Measurements from ENCODE around the gene REPS1. TPM values are rescaled to one million over a fixed set of nuclear protein-coding genes. Genes with fewer than 3 reads are reported as not detected.

REPS1 gene
- total RNA-seq, 1 experiment from 2014 or later, result 63.4 TPM

- Histone ChIP-seq H3K27ac (ENCODE audit: low read depth, low read length, poor library complexity, severe bottlenecking) (no peak overlapping the region), H3K9me3 (ENCODE audit: low read depth, low read length, poor library complexity, severe bottlenecking) (no peaks in the 10 kb centered on the region), H3K27me3 (replicated peaks; ENCODE audit: insufficient read depth, low read depth, low read length, poor library complexity) (no peaks in the 10 kb centered on the region), H3K4me1 (ENCODE audit: insufficient read depth, low read length, poor library complexity, severe bottlenecking) (no peaks in the 10 kb centered on the region), H3K36me3 (ENCODE audit: insufficient read depth, low read length, poor library complexity, severe bottlenecking) (no peaks in the 10 kb centered on the region), H3K4me3 (ENCODE audit: low read depth, low read length, poor library complexity, severe bottlenecking) (no peak overlapping the region)
- POLR2A ChIA-PET (ENCODE audit: low non-redundant PET), result no interaction called here
- CTCF ChIA-PET, result no interaction called here
- intact Hi-C loops (cut with micrococcal nuclease; ENCODE audit: unreplicated experiment), result no loop called here
- no peak for DNase-seq (ENCODE audit: low spot score)
- TF ChIP-seq EZH2 (IDR thresholded peaks at IDR 0.05; ENCODE audit: borderline replicate concordance, low read depth, low read length, poor library complexity, severe bottlenecking) (no peak), CTCF (conservative IDR thresholded peaks at IDR 0.05; ENCODE audit: low read depth, low read length) (no peak)
- BruUV-seq (replicated peaks), result no TSS peak
These were observed 24.5 kb downstream of the REPS1 start for GRCh38 chr6:138963531-138963930.

GRCh38 chr6:138963119-138963518, 24.9 kb downstream of the REPS1 start:
- Histone ChIP-seq H3K27ac (ENCODE audit: low read depth, low read length, poor library complexity, severe bottlenecking) (no peak overlapping the region), H3K4me3 (ENCODE audit: low read depth, low read length, poor library complexity, severe bottlenecking) (no peak overlapping the region), H3K27me3 (replicated peaks; ENCODE audit: insufficient read depth, low read depth, low read length, poor library complexity) (no peaks in the 10 kb centered on the region), H3K9me3 (ENCODE audit: low read depth, low read length, poor library complexity, severe bottlenecking) (no peaks in the 10 kb centered on the region), H3K36me3 (ENCODE audit: insufficient read depth, low read length, poor library complexity, severe bottlenecking) (no peaks in the 10 kb centered on the region), H3K4me1 (ENCODE audit: insufficient read depth, low read length, poor library complexity, severe bottlenecking) (peaks cover under 1% of the 10 kb centered on the region)
- no TSS peak for BruUV-seq (replicated peaks)
- CTCF ChIA-PET, result no interaction called here
- intact Hi-C loops (cut with micrococcal nuclease; ENCODE audit: unreplicated experiment), result no loop called here
- TF ChIP-seq CTCF (conservative IDR thresholded peaks at IDR 0.05; ENCODE audit: low read depth, low read length) (no peak), EZH2 (IDR thresholded peaks at IDR 0.05; ENCODE audit: borderline replicate concordance, low read depth, low read length, poor library complexity, severe bottlenecking) (no peak)
- DNase-seq (ENCODE audit: low spot score), result no peak
- POLR2A ChIA-PET (ENCODE audit: low non-redundant PET), result no interaction called here

GRCh38 chr6:138959521-138959920, 28.5 kb downstream of the REPS1 start:
- Histone ChIP-seq H3K36me3 (ENCODE audit: insufficient read depth, low read length, poor library complexity, severe bottlenecking) (no peaks in the 10 kb centered on the region), H3K27ac (ENCODE audit: low read depth, low read length, poor library complexity, severe bottlenecking) (no peak overlapping the region), H3K4me3 (ENCODE audit: low read depth, low read length, poor library complexity, severe bottlenecking) (no peak overlapping the region), H3K27me3 (replicated peaks; ENCODE audit: insufficient read depth, low read depth, low read length, poor library complexity) (no peaks in the 10 kb centered on the region), H3K9me3 (ENCODE audit: low read depth, low read length, poor library complexity, severe bottlenecking) (no peaks in the 10 kb centered on the region), H3K4me1 (ENCODE audit: insufficient read depth, low read length, poor library complexity, severe bottlenecking) (peaks cover 10% of the 10 kb centered on the region)
- TF ChIP-seq EZH2 (IDR thresholded peaks at IDR 0.05; ENCODE audit: borderline replicate concordance, low read depth, low read length, poor library complexity, severe bottlenecking) (no peak), CTCF (conservative IDR thresholded peaks at IDR 0.05; ENCODE audit: low read depth, low read length) (no peak)
- DNase-seq (ENCODE audit: low spot score), result no peak
- ChIA-PET CTCF (no interaction called here), POLR2A (ENCODE audit: low non-redundant PET) (no interaction called here)
- BruUV-seq (replicated peaks), result no TSS peak
- intact Hi-C loops (cut with micrococcal nuclease; ENCODE audit: unreplicated experiment), result no loop called here
